Mucosa of rectum (tissue), 2 donors: ENCODE results near the gene MEX3C.

Source experiments
- H3K27ac ChIP-seq, 2 donors: one replicate each; pipeline ENCODE4 v1.7.0; 2013; ENCODE audit warnings: inconsistent platforms in 2 of 2, low read depth in 2 of 2, low read length in 2 of 2
- H3K27me3 ChIP-seq, 2 donors: one replicate each; pipeline ENCODE4 v1.7.0; 2013; ENCODE audit warnings: low read length in 2 of 2; ENCODE audit not compliant: control insufficient read depth in 2 of 2, insufficient read depth in 2 of 2
- H3K36me3 ChIP-seq, 2 donors: one replicate each; pipeline ENCODE4 v1.7.0; 2013; ENCODE audit warnings: low read length in 2 of 2; ENCODE audit not compliant: control insufficient read depth in 2 of 2, insufficient read depth in 2 of 2
- H3K4me1 ChIP-seq, 2 donors: one replicate each; pipeline ENCODE4 v1.7.0; 2013; ENCODE audit warnings: low read length in 2 of 2, mild to moderate bottlenecking in 1 of 2; ENCODE audit not compliant: control insufficient read depth in 2 of 2, insufficient read depth in 2 of 2
- H3K4me3 ChIP-seq, 2 donors: one replicate each; pipeline ENCODE4 v1.7.0; 2013; ENCODE audit warnings: low read length in 2 of 2
- H3K9ac ChIP-seq, 2 donors: one replicate each; pipeline ENCODE4 v1.7.0; 2013; ENCODE audit warnings: low read length in 2 of 2, low read depth in 1 of 2, mild to moderate bottlenecking in 1 of 2
- H3K9me3 ChIP-seq, 2 donors: one replicate each; pipeline ENCODE4 v1.7.0; 2013; ENCODE audit warnings: low read length in 2 of 2; ENCODE audit not compliant: control insufficient read depth in 2 of 2
- donor health status: healthy.
- donor health status: Normal muscosa, but diverticular disease.

Gene MEX3C

DNA sequence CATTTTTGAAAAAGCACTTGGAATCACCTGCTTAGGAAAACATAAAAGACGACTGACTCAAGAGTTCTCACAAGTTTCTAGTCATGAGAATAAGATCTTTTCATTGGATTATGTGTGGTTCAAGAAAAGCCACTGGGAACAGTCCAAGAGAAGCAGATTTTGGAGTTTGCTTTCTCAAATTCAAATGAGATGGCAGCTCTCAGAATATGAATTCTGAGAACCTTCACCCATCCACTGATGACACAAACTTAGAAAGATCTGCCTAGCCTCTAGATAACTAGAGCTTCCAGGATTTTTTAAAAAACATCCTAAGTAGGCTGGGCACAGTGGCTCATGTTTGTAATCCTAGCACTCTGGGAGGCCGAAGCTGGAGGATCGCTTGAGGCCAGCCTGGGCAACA, 26.8 kb downstream of the MEX3C start:
- Histone ChIP-seq H3K4me3 (no peak overlapping the region), H3K27me3 (no peaks in the 10 kb centered on the region), H3K4me1 (no peaks in the 10 kb centered on the region), H3K9me3 (no peaks in the 10 kb centered on the region), H3K36me3 (peaks cover 0 to 2% of the 10 kb centered on the region in 2 donors), H3K9ac (no peak overlapping the region), H3K27ac (no peak overlapping the region)

DNA sequence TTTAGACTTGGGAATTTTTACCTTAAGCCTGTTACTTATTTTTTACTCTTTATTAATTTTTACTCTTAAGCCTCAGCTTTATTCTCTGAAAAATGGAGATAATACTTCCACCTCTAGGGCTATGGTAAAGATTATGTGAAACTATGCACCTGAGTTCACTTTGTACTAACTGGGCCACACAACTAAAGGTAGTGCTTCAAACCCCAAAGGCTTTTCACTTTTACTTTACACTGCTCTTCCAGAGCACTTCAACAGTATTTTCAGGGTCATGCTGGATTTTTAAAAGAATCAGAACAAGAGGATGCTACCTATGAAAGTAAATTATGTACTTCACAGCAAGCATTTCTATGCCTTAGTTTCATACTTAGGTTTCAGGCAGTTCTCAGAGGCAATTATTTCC, 27.8 kb downstream of the MEX3C start:
- H3K4me1 ChIP-seq: no peaks in the 10 kb centered on the region
- H3K27ac ChIP-seq: no peak overlapping the region
- H3K9ac ChIP-seq: no peak overlapping the region
- no peak overlapping the region for H3K4me3 ChIP-seq
- no peaks in the 10 kb centered on the region for H3K9me3 ChIP-seq
- H3K36me3 ChIP-seq: no peaks in the 10 kb centered on the region
- no peaks in the 10 kb centered on the region for H3K27me3 ChIP-seq

DNA sequence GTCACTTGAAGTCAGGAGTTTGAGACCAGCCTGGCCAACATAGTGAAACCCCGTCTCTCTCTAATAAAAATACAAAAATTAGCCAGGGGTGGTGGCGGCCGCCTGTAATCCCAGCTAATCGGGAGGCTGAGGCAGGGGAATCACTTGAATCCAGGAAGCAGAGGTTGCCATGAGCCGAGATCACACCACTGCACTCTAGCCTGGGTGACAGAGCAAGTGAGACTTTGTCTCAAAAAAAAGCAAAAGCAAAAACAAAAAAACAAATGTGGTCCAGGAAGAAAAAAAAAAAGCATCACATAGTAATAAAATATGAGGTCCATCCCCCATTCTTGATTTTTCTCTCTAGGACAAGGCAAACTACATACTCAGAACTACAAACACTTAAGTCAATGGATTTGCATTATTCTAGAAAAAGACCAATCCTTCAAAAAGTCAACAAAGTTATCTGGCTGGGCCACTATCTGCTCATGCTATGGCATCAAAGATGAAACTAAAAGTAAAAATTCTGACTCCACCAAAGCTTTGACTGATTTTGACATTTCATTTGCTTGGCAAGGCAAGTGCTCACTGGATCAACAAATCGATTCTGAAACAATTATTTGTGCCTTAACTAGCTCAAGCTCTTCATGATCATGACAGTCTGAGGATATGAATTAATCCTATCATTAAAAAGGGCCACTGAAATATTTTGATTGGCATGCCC, 28.4 kb downstream of the MEX3C start:
- Histone ChIP-seq H3K9me3 (no peaks in the 10 kb centered on the region), H3K4me1 (no peaks in the 10 kb centered on the region), H3K9ac (no peak overlapping the region), H3K27ac (no peak overlapping the region), H3K27me3 (no peaks in the 10 kb centered on the region), H3K36me3 (no peaks in the 10 kb centered on the region), H3K4me3 (no peak overlapping the region)

DNA sequence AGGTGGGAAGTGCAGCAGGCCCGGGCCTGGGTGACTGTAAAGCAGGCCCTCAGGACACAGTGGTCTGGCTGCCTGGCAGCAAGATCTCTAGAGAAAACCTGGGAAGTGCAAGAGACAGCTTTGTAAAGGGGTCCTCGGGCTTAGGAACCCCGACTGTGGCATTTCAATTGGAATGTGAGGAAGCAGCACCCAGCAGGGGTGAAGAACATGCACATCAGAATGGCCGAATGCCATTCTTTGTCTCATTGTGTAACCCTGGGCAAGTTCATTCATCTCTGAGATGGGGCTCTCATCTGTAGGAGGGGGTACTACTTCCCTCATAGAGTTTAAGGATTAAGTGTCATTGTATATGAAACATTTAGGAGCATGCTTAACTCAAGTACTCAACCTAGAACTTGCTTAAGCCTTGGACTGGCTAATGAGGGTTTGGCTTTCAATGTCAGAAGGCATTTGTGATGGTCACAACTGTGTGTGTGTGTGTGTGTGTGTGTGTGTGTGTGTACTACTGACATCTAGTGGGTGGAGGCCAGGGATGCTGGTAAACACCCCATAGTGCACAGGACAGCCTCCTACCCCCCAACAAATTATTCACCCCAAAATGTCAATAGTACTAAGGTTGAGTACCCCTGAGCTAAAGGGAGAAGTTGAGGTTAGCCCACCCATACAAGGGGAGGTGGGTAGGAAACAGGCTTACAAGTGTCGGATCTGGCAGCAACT, 29.3 kb downstream of the MEX3C start:
- Histone ChIP-seq H3K27ac (no peak overlapping the region), H3K4me1 (peaks cover 0 to under 1% of the 10 kb centered on the region in 2 donors), H3K4me3 (no peak overlapping the region), H3K9me3 (no peaks in the 10 kb centered on the region), H3K27me3 (no peaks in the 10 kb centered on the region), H3K9ac (no peak overlapping the region), H3K36me3 (no peaks in the 10 kb centered on the region)

DNA sequence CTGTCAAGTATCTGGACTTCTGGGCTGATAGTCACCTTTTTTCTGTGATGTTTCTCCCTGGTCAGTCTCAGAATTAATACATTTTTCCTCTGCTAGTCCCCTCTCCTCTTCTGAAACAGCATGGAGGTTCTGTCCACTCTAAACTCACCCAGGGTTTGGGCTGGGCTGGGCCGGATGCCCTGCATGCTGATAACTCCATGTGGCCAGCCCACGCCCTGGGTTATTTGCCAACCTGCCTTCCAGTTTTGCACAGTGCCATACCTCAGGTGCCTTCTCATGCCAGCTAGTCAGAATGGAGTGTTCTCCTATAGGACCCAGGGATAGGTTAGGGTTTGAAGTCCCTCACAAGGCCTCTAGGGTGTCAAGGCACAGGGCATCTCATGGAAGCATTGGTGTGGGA, 32.2 kb downstream of the MEX3C start:
- H3K9me3 ChIP-seq: no peaks in the 10 kb centered on the region
- no peak overlapping the region for H3K27ac ChIP-seq
- H3K27me3 ChIP-seq: no peaks in the 10 kb centered on the region
- H3K4me3 ChIP-seq: no peak overlapping the region
- H3K9ac ChIP-seq: no peak overlapping the region
- peaks cover 0 to 2% of the 10 kb centered on the region in 2 donors for H3K4me1 ChIP-seq
- no peaks in the 10 kb centered on the region for H3K36me3 ChIP-seq

DNA sequence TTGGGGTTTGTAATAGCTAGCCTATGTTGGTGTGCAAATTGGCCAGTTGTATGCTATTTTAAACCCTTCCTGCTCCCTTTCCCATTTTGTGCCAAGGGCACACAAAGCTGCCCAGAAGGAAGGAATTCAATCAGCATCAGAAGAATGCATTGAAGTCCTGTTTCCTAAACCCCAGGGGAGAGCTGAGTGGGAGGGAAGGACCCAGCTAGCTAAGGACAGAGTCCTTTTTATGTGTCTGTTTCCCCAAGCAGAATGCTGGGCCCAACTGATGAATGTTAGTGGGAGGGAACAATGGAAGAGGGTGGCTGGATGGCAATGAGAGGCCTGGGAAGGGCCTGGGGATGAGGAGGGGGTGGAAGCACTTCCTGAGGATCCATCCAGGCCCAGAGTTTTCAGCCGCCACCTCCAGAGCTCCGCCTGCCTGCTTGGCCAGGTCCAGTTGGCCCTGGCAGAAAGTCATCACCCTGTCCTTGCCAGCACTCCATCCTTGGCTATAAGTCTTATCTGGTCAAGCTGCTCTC, 32.7 kb downstream of the MEX3C start:
- Histone ChIP-seq H3K36me3 (no peaks in the 10 kb centered on the region), H3K9ac (no peak overlapping the region), H3K27me3 (no peaks in the 10 kb centered on the region), H3K27ac (no peak overlapping the region), H3K4me1 (peaks cover 0 to 2% of the 10 kb centered on the region in 2 donors), H3K9me3 (no peaks in the 10 kb centered on the region), H3K4me3 (no peak overlapping the region)

DNA sequence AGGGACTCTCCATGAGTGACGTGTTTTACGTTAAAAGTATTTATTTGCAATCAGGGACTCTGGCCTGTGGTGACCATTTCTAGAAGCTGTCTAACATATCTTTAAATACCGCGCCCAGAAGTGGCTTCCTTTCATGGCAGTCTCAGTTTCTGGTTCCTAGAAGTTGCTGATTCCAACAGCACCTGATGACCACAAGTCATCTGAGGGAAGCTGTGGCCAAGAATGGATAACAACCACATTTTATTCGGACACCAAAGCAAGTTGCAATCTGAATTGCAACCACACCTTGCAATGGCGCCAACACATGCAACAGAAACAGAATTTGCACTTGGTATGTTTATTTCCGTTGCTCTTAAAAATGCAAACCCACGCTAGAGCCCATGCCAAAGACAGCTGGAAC, 33.1 kb downstream of the MEX3C start:
- Histone ChIP-seq H3K9me3 (no peaks in the 10 kb centered on the region), H3K9ac (no peak overlapping the region), H3K27me3 (no peaks in the 10 kb centered on the region), H3K4me3 (no peak overlapping the region), H3K27ac (no peak overlapping the region), H3K36me3 (no peaks in the 10 kb centered on the region), H3K4me1 (peaks cover 0 to 2% of the 10 kb centered on the region in 2 donors)

DNA sequence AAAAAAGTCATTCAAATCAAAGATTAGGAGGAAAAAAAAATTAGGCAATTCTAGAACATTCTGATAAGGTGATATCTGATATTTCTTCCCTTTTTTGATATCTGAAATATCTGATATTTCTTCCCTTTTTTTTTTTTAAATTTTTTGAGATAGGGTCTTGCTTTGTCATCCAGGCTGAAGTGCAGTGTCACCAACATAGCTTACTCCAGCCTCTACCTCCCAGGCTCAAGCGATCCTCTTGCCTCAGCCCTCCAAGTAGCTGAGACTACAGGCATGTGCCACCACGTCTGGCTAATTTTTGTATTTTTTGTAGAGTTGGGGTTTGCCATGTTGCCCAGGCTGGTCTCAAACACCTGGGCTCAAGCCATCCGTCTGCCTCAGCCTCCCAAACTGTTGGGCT, 33.9 kb downstream of the MEX3C start:
- Histone ChIP-seq H3K27ac (no peak overlapping the region), H3K9me3 (no peaks in the 10 kb centered on the region), H3K9ac (no peak overlapping the region), H3K36me3 (no peaks in the 10 kb centered on the region), H3K4me1 (peaks cover 0 to 2% of the 10 kb centered on the region in 2 donors), H3K4me3 (no peak overlapping the region), H3K27me3 (no peaks in the 10 kb centered on the region)

DNA sequence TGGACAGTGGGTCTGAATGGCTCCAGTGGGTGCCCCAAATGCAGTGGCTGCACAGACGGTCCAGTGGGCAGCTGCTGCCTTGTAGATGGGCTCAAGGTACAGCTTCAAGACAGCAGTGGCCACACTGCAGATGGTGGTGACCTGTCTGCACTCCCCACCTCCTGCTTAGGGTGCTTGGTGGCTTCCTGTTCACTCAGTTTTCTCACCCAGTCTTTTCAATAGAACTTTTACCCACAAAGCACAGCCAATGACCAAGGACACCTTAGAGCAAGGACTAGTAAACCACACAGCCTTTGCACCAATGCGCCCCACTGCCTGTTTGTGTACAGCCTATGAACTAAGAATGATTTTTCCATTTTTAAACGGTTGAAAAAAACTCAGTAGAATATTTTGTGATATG, 34.9 kb downstream of the MEX3C start:
- Histone ChIP-seq H3K36me3 (no peaks in the 10 kb centered on the region), H3K9me3 (no peaks in the 10 kb centered on the region), H3K27me3 (no peaks in the 10 kb centered on the region), H3K27ac (no peak overlapping the region), H3K4me3 (no peak overlapping the region), H3K9ac (no peak overlapping the region), H3K4me1 (peaks cover 0 to 2% of the 10 kb centered on the region in 2 donors)

DNA sequence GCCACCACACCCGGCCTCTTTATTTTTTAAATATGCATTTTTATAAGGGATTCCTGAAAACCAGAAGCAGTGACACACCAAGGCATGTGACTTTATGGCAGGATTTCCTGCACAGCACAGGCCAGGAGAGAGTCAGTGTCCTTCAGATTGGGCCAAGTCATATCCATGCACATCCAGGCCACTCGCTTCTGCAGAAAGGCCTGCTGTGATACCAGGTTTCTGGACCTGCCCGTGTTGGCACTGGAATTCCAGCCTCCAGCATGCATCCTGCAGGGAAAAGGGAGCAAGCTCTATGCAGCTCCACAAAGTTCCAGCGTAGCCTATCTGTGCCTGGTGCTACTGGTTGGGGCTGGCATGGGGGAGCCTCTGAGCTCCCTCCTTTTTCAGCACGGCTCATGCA, 36.8 kb downstream of the MEX3C start:
- H3K4me3 ChIP-seq: no peak overlapping the region
- H3K4me1 ChIP-seq: peaks cover 0 to 2% of the 10 kb centered on the region in 2 donors
- H3K27ac ChIP-seq: no peak overlapping the region
- no peaks in the 10 kb centered on the region for H3K36me3 ChIP-seq
- no peak overlapping the region for H3K9ac ChIP-seq
- no peaks in the 10 kb centered on the region for H3K9me3 ChIP-seq
- no peaks in the 10 kb centered on the region for H3K27me3 ChIP-seq
